ENCODE data around the gene STRIT1. TPM values are rescaled to one million over a fixed set of nuclear protein-coding genes. Genes with fewer than 3 reads are reported as not detected.

The STRIT1 gene
- not detected in 5 replicates for total RNA-seq (2022; extraction: Qiagen RNA extraction)

DNA sequence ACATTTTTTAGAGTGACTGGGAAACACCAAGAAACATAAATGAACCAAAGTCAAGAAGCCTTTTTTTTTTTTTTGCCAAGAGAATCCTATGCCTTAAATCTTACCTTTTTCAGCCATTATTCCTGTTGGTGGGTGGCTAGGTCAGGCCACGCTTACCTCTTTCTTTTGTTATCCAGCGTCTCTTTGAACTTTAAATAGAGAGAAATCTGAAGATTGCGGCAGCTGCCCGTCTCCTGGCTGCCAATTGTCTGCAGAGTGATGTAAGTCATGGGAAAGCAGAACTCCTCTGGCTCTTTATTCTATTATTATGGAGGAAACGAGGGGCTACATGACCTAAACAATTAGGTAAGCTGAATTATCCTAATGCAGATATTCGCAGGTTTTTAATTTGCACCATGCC is at the start of gene STRIT1:
STRIT1 (minus strand) TSS at position 168 of the 400 bp plus-strand sequence.

Other genes with a start within 250 kb of the STRIT1 start
- gene MME, start 213.4 kb downstream of the STRIT1 start, total RNA-seq (2022; extraction: Qiagen RNA extraction) = 0.10 to 0.16 TPM in 2 of 5 replicates, not detected in the others